K562 (cell line): ENCODE results near the gene SH3GL3. TPM values are rescaled to one million over a fixed set of nuclear protein-coding genes. Genes with fewer than 3 reads are reported as not detected.

ENCODE experiments used
- ATAC-seq: fragments of 200-7000 bp; cut with Tn5 transposase; 3 replicates; pipeline ENCODE4 v1.9.1; 2020; ENCODE audit warnings: moderate library complexity
- BruUV-seq: library from RNA; stranded (reverse); fragments of 400-500 nt; replicated peaks from 2 replicates; lab custom pipeline; 2021; lab: Mats Ljungman, UMichigan
- CTCF ChIA-PET: fragments of 300-600 bp; formaldehyde crosslinking; extraction: SDS; loops from one replicate; lab custom pipeline; 2021; ENCODE audit warnings: low intra/inter-chr PET ratio; lab: Yijun Ruan, JAX
- POLR2A ChIA-PET: fragments of 300-600, 350-650 bp; sonication (Branson Sonifier 250); formaldehyde crosslinking; extraction: SDS; loops from one replicate; lab custom pipeline; 2021; ENCODE audit warnings: antibody characterized with exemption, inconsistent platforms; lab: Yijun Ruan, JAX
- DNase-seq, 4 experiments: peaks; one replicate each; pipeline versions ENCODE4 v3.0.0 to v3.0.0-alpha.2; 2011 to 2018; ENCODE audit warnings: low spot score in 3 of 4, mixed read lengths in 3 of 4; ENCODE audit errors: extremely low read depth in 1 of 4
- FAIRE-seq: peaks from 2 replicates; lab custom pipeline; 2011; peaks lifted over from hg19 to GRCh38; lab: Jason Lieb, UNC
- H2AFZ ChIP-seq: 2 replicates; pipeline ENCODE4 v1.6.0; 2011; ENCODE audit warnings: low read depth, low read length, control low read depth, inconsistent platforms
- H3K27ac ChIP-seq: fragments of 200-600 bp; 3 replicates; pipeline ENCODE4 v1.8.0; 2011; ENCODE audit warnings: low read depth, mild to moderate bottlenecking, control low read depth, inconsistent platforms, low read length, moderate library complexity, mixed read lengths; ENCODE audit errors: extremely low read depth
- H3K27me3 ChIP-seq, 2 experiments: fragments of 300-600 bp in 1 of 2; 2 replicates in 1 of 2; 3 replicates in 1 of 2; pipeline versions ENCODE4 v1.6.0 to v1.8.0; 2011; ENCODE audit warnings: inconsistent platforms in 2 of 2, low read length in 2 of 2, mild to moderate bottlenecking in 1 of 2, mixed read lengths in 1 of 2, moderate library complexity in 1 of 2; ENCODE audit not compliant: control insufficient read depth in 2 of 2, insufficient read depth in 2 of 2
- H3K36me3 ChIP-seq: fragments of 300-600 bp; 3 replicates; pipeline ENCODE4 v1.8.0; 2011; ENCODE audit warnings: mild to moderate bottlenecking, low read length, inconsistent platforms; ENCODE audit not compliant: control insufficient read depth, insufficient read depth
- H3K4me1 ChIP-seq, 2 experiments: fragments of 200-600 bp in 1 of 2; replicated peaks in 1 of 2; 2 replicates in 1 of 2; 3 replicates in 1 of 2; pipeline versions ENCODE4 v1.5.1 to v1.8.0; 2011; ENCODE audit warnings: inconsistent platforms in 2 of 2, low read length in 2 of 2, mild to moderate bottlenecking in 1 of 2, mixed read lengths in 1 of 2, moderate library complexity in 1 of 2; ENCODE audit not compliant: control insufficient read depth in 2 of 2, insufficient read depth in 2 of 2
- H3K4me2 ChIP-seq: 2 replicates; pipeline ENCODE4 v1.6.1; 2011; ENCODE audit warnings: low read length, control low read depth, inconsistent platforms, mixed read lengths; ENCODE audit not compliant: insufficient read depth
- H3K4me3 ChIP-seq: fragments of 200-600 bp; sonication (generic), shearing (Covaris generic); 2 replicates; pipeline ENCODE4 v1.5.1; 2016; ENCODE audit warnings: control low read depth, inconsistent platforms
- H3K79me2 ChIP-seq: fragments of 200-600 bp; 3 replicates; pipeline ENCODE4 v1.8.0; 2011; ENCODE audit warnings: low read length, inconsistent platforms; ENCODE audit not compliant: control insufficient read depth, insufficient read depth
- H3K9ac ChIP-seq, 2 experiments: 2 replicates each; pipeline versions ENCODE4 v1.6.0 to v1.6.1; 2011; ENCODE audit warnings: low read depth in 2 of 2, low read length in 2 of 2, control low read depth in 1 of 2, inconsistent platforms in 1 of 2, mild to moderate bottlenecking in 1 of 2, mixed read lengths in 1 of 2; ENCODE audit not compliant: insufficient read depth in 1 of 2
- H3K9me1 ChIP-seq: one replicate; pipeline ENCODE4 v1.6.0; 2011; ENCODE audit warnings: inconsistent platforms, mild to moderate bottlenecking, low read length, moderate library complexity; ENCODE audit not compliant: control insufficient read depth, insufficient read depth
- H3K9me3 ChIP-seq: replicated peaks from 2 replicates; pipeline ENCODE4 v1.5.1; 2011; ENCODE audit warnings: low read depth, low read length, inconsistent platforms; ENCODE audit not compliant: control insufficient read depth, insufficient read depth
- H4K20me1 ChIP-seq: replicated peaks from 2 replicates; pipeline ENCODE4 v1.6.1; 2011; ENCODE audit warnings: low read length, inconsistent platforms, mixed read lengths; ENCODE audit not compliant: control insufficient read depth, insufficient read depth
- FOXP1 ChIP-seq: sonication (generic); formaldehyde crosslinking; IDR thresholded peaks from 2 replicates; pipeline ENCODE4 v1.8.0; 2022; ENCODE audit warnings: mild to moderate bottlenecking, missing genetic modification reagents
- MYNN ChIP-seq, 2 experiments: sonication (generic); formaldehyde crosslinking in 1 of 2; IDR thresholded peaks; 2 replicates each; pipeline versions ENCODE4 v1.5.0 to v1.6.1; 2016 to 2020; ENCODE audit warnings: antibody characterized with exemption in 1 of 2, missing genetic modification reagents in 1 of 2
- NELFE ChIP-seq: IDR thresholded peaks from 2 replicates; pipeline ENCODE4 v1.6.1; 2011; ENCODE audit warnings: mild to moderate bottlenecking; ENCODE audit not compliant: insufficient read depth, insufficient read length
- PRDM10 ChIP-seq: fragments of 450-650 bp; IDR thresholded peaks from 2 replicates; pipeline ENCODE4 v1.6.1; 2018; ENCODE audit not compliant: partially characterized antibody
- TFAP4 ChIP-seq: sonication (generic); formaldehyde crosslinking; IDR thresholded peaks from 2 replicates; pipeline ENCODE4 v1.8.0; 2022; ENCODE audit warnings: missing genetic modification reagents, mild to moderate bottlenecking, moderate library complexity, borderline replicate concordance
- TOE1 ChIP-seq, 2 experiments: fragments of 450-650 bp in 1 of 2; sonication (generic) in 1 of 2; formaldehyde crosslinking in 1 of 2; IDR thresholded peaks; 2 replicates each; pipeline versions ENCODE4 v1.7.1 to v1.8.0; 2016 to 2022; ENCODE audit warnings: borderline replicate concordance in 2 of 2, mild to moderate bottlenecking in 2 of 2, antibody characterized with exemption in 1 of 2, inconsistent platforms in 1 of 2, low read depth in 1 of 2, missing genetic modification reagents in 1 of 2, moderate library complexity in 1 of 2
- XRCC3 ChIP-seq: fragments of 450-650 bp; IDR thresholded peaks from 2 replicates; pipeline ENCODE4 v1.6.1; 2017; ENCODE audit warnings: mild to moderate bottlenecking, moderate library complexity
- ZNF512 ChIP-seq: IDR thresholded peaks from 2 replicates; pipeline ENCODE4 v1.6.1; 2016; ENCODE audit warnings: missing genetic modification characterization, missing compliant biosample characterization
- ZNF584 ChIP-seq: fragments of 200-800 bp; sonication (Bioruptor generic); IDR thresholded peaks from 2 replicates; pipeline ENCODE4 v1.6.1; 2016; ENCODE audit warnings: low read depth, mild to moderate bottlenecking, missing genetic modification characterization, missing compliant biosample characterization
- ZNF592 ChIP-seq: fragments of 450-650 bp; IDR thresholded peaks from 2 replicates; pipeline ENCODE4 v1.6.1; 2017; ENCODE audit warnings: antibody characterized with exemption, mild to moderate bottlenecking
- ZNF764 ChIP-seq: fragments of 250-450 bp; sonication (Bioruptor Pico); IDR thresholded peaks from 2 replicates; pipeline ENCODE4 v1.4.0; 2020; ENCODE audit warnings: low read depth, mild to moderate bottlenecking, moderate library complexity
- WGBS: fragments of 100-300 bp; shearing (Covaris generic); methylation state at CpG from one replicate; pipeline ENCODE4 v1.1.6; 2016; ENCODE audit warnings: low coverage, mixed read lengths; ENCODE audit not compliant: insufficient coverage; ENCODE audit errors: missing lambda C conversion rate; 5-methylcytosine and 5-hydroxymethylcytosine counted together
- in situ Hi-C: fragments of 300-500 bp; cut with MboI; formaldehyde crosslinking; loops from 4 replicates; pipeline ENCODE4 v1.15.0; 2018; ENCODE audit warnings: inconsistent platforms, mixed read lengths
- intact Hi-C: fragments of 100-400 bp; cut with micrococcal nuclease; formaldehyde crosslinking; loops from 2 replicates; pipeline ENCODE4 v1.14.2; 2022
- polyA plus RNA-seq, 8 experiments: library from polyadenylated mRNA; depleted of rRNA in 4 of 8; stranded (reverse) in 5 of 8; unstranded in 3 of 8; fragments of >200 nt; fragmentation: Nextera tagmentation in 2 of 8; fragmentation: Illumina TruSeq in 1 of 8; extraction: Ambion mirVana in 2 of 8; extraction: Trizol in 1 of 8; gene quantifications; 2 replicates each; pipeline versions ENCODE4 v1.2.1 to v1.2.3, GENCODE V29; 2011 to 2014; ENCODE audit warnings: inconsistent platforms in 1 of 8, missing spikeins in 1 of 8
- total RNA-seq, 7 experiments: library from RNA; depleted of rRNA in 6 of 7; stranded (reverse); fragments of >200 nt in 6 of 7; fragmentation: Illumina TruSeq in 2 of 7; extraction: Trizol in 2 of 7; gene quantifications; 2 replicates each; pipeline versions ENCODE4 v1.2.1 to v1.2.3, GENCODE V29; 2011 to 2021; ENCODE audit warnings: low replicate concordance in 1 of 7

SH3GL3 gene
- total and polyA plus RNA-seq, 9 of the 15 experiments (the other 6 are each of a cell fraction or from before 2014, with no cell fraction given) = 3.9 to 16.0 (median 9.7) TPM

- no peak for FAIRE-seq
- CTCF ChIA-PET = no interaction called here
- in situ Hi-C loops = no loop called here
- TF ChIP-seq PRDM10 (no peak), ZNF512 (tag) (no peak), XRCC3 (no peak), ZNF584 (no peak), MYNN (IDR thresholded peaks at IDR 0.05) (no peak), MYNN (CRISPR knock-in tag; IDR thresholded peaks at IDR 0.05) (no peak), ZNF764 (CRISPR knock-in tag) (no peak), FOXP1 (CRISPR knock-in tag) (no peak), ZNF592 (no peak), TFAP4 (CRISPR knock-in tag) (no peak), TOE1 (IDR thresholded peaks at IDR 0.05; ENCODE audit: borderline replicate concordance) (no peak), TOE1 (CRISPR knock-in tag; IDR thresholded peaks at IDR 0.05; ENCODE audit: borderline replicate concordance, low read depth) (no peak), NELFE (no peak)
These were observed 163.0 kb downstream of the SH3GL3 start for GRCh38 chr15:83610132-83610531.

More at GRCh38 chr15:83610132-83610531, 163.0 kb downstream of the SH3GL3 start:
- no peak overlapping the region for H3K27ac ChIP-seq
- DNase-seq (no peak), ATAC-seq (no peak)
- H3K4me3 ChIP-seq = no peak overlapping the region
- H3K9me3 ChIP-seq = no peaks in the 10 kb centered on the region
- no TSS peak for BruUV-seq
- intact Hi-C loops = no loop called here
- 27% methylated on average over 3 of the region's 3 CpGs for WGBS
- H3K36me3 ChIP-seq = no peaks in the 10 kb centered on the region
- no peak overlapping the region for H3K9ac ChIP-seq
- no peaks in the 10 kb centered on the region for H3K79me2 ChIP-seq
- H2AFZ ChIP-seq = no peak overlapping the region
- H3K4me1 ChIP-seq = no peaks in the 10 kb centered on the region
- POLR2A ChIA-PET = no interaction called here
- no peaks in the 10 kb centered on the region for H4K20me1 ChIP-seq
- no peak overlapping the region for H3K4me2 ChIP-seq
- H3K9me1 ChIP-seq = no peaks in the 10 kb centered on the region
- no peaks in the 10 kb centered on the region for H3K27me3 ChIP-seq
